Endothelial cell of umbilical vein (primary cell): ENCODE measurements around the gene CLDN6. TPM values are rescaled to one million over a fixed set of nuclear protein-coding genes. Genes with fewer than 3 reads are reported as not detected.

ENCODE experiments used
- BruUV-seq: library from RNA; stranded (reverse); fragments of 400-500 nt; replicated peaks from 2 replicates; lab custom pipeline; 2021; lab: Mats Ljungman, UMichigan
- CTCF ChIA-PET: fragments of 300-600, 350-600 bp; sonication (Branson Sonifier 250); formaldehyde crosslinking; loops from one replicate; lab custom pipeline; 2021; ENCODE audit warnings: antibody characterized with exemption, inconsistent platforms; lab: Charles Lee
- POLR2A ChIA-PET: fragments of 300-600, 350-600 bp; sonication (Branson Sonifier 250); formaldehyde crosslinking; loops from one replicate; lab custom pipeline; 2021; ENCODE audit warnings: antibody characterized with exemption, inconsistent platforms; lab: Charles Lee
- DNase-seq: peaks from one replicate; pipeline ENCODE4 v3.0.0-alpha.2; 2011; ENCODE audit warnings: low read depth, low spot score
- FAIRE-seq: peaks from 2 replicates; lab custom pipeline; 2011; peaks lifted over from hg19 to GRCh38; lab: Jason Lieb, UNC
- H2AFZ ChIP-seq: 2 replicates; pipeline ENCODE4 v1.6.0; 2012; ENCODE audit warnings: low read depth, low read length, control low read depth, inconsistent platforms
- H3K27ac ChIP-seq: 2 replicates; pipeline ENCODE4 v1.5.1; 2011; ENCODE audit warnings: low read depth, mild to moderate bottlenecking, control low read depth, low read length, moderate library complexity; ENCODE audit not compliant: insufficient read depth
- H3K27me3 ChIP-seq, 2 experiments: 2 replicates each; pipeline versions ENCODE4 v1.6.0 to v1.6.1; 2011; ENCODE audit warnings: low read length in 2 of 2, mixed read lengths in 1 of 2; ENCODE audit not compliant: control insufficient read depth in 2 of 2, insufficient read depth in 2 of 2
- H3K36me3 ChIP-seq, 2 experiments: 2 replicates in 1 of 2; 3 replicates in 1 of 2; pipeline ENCODE4 v1.5.1; 2011; ENCODE audit warnings: low read length in 2 of 2, mild to moderate bottlenecking in 1 of 2, moderate library complexity in 1 of 2; ENCODE audit not compliant: control insufficient read depth in 2 of 2, insufficient read depth in 2 of 2; ENCODE audit errors: extremely low read depth in 1 of 2
- H3K4me1 ChIP-seq: 3 replicates; pipeline ENCODE4 v1.5.1; 2011; ENCODE audit warnings: mild to moderate bottlenecking, low read length; ENCODE audit not compliant: control insufficient read depth, insufficient read depth; ENCODE audit errors: extremely low read depth
- H3K4me2 ChIP-seq: 2 replicates; pipeline ENCODE4 v1.6.1; 2011; ENCODE audit warnings: low read length, control low read depth, mixed read lengths; ENCODE audit not compliant: insufficient read depth
- H3K4me3 ChIP-seq, 3 experiments: fragments of 200-600 bp in 1 of 3; sonication (generic), shearing (Covaris generic) in 1 of 3; replicated peaks in 1 of 3; 2 replicates each; pipeline ENCODE4 v1.5.1; 2011 to 2016; ENCODE audit warnings: control low read depth in 3 of 3, low read length in 3 of 3, mild to moderate bottlenecking in 2 of 3, inconsistent platforms in 1 of 3, low read depth in 1 of 3, moderate library complexity in 1 of 3; ENCODE audit not compliant: insufficient read depth in 1 of 3
- H3K79me2 ChIP-seq: 2 replicates; pipeline ENCODE4 v1.6.0; 2012; ENCODE audit warnings: low read length, inconsistent platforms; ENCODE audit not compliant: control insufficient read depth, insufficient read depth
- H3K9ac ChIP-seq: replicated peaks from 2 replicates; pipeline ENCODE3; 2011; ENCODE audit warnings: low read length, control low read depth; ENCODE audit not compliant: insufficient read depth; ENCODE audit errors: extremely low read depth
- H3K9me1 ChIP-seq: replicated peaks from 3 replicates; pipeline ENCODE4 v1.6.0; 2011; ENCODE audit warnings: mild to moderate bottlenecking, low read length; ENCODE audit not compliant: control insufficient read depth, insufficient read depth; ENCODE audit errors: extremely low read depth
- H3K9me3 ChIP-seq: replicated peaks from 2 replicates; pipeline ENCODE4 v1.5.1; 2012; ENCODE audit warnings: low read length, inconsistent platforms; ENCODE audit not compliant: control insufficient read depth, insufficient read depth
- H4K20me1 ChIP-seq: replicated peaks from 2 replicates; pipeline ENCODE3; 2011; ENCODE audit warnings: mild to moderate bottlenecking, low read length; ENCODE audit not compliant: control insufficient read depth, insufficient read depth; ENCODE audit errors: extremely low read depth
- EZH2 ChIP-seq: IDR thresholded peaks from 2 replicates; pipeline ENCODE4 v1.6.1; 2012; ENCODE audit warnings: borderline replicate concordance, low read depth, mild to moderate bottlenecking, moderate library complexity, low read length, inconsistent platforms; ENCODE audit not compliant: severe bottlenecking
- FOS ChIP-seq: IDR thresholded peaks from 2 replicates; pipeline ENCODE4 v1.6.1; 2011; ENCODE audit warnings: mild to moderate bottlenecking, low read length, moderate library complexity, borderline replicate concordance; ENCODE audit not compliant: insufficient read depth
- GATA2 ChIP-seq: IDR thresholded peaks from 2 replicates; pipeline ENCODE4 v1.7.0; 2011; ENCODE audit warnings: low read depth, mild to moderate bottlenecking, moderate library complexity, mixed read lengths, low read length; ENCODE audit not compliant: insufficient read length, insufficient read depth
- JUN ChIP-seq: IDR thresholded peaks from 2 replicates; pipeline ENCODE4 v1.6.1; 2011; ENCODE audit warnings: borderline replicate concordance, low read depth; ENCODE audit not compliant: insufficient read length, insufficient read depth
- MYC ChIP-seq: IDR thresholded peaks from one replicate; pipeline ENCODE4 v1.6.1; 2011; ENCODE audit warnings: mild to moderate bottlenecking, low read depth, low read length
- POLR2A ChIP-seq: IDR thresholded peaks from 2 replicates; pipeline ENCODE4 v1.6.1; 2012; ENCODE audit warnings: low read depth, mild to moderate bottlenecking, control low read depth, low read length
- POLR2AphosphoS5 ChIP-seq: IDR thresholded peaks from 2 replicates; pipeline ENCODE4 v1.6.1; 2012; ENCODE audit warnings: low read depth, mild to moderate bottlenecking, control low read depth, low read length, moderate library complexity; ENCODE audit not compliant: insufficient read depth
- dilution Hi-C: fragments of 300-500 bp; cut with MboI; formaldehyde crosslinking; loops from one replicate; pipeline ENCODE4 v1.15.0; 2019; ENCODE audit warnings: low sequenced_read_pairs; ENCODE audit not compliant: extremely low pct_ligation_motif_present
- intact Hi-C: fragments of 100-400 bp; cut with micrococcal nuclease; formaldehyde crosslinking; loops from one replicate; pipeline ENCODE4 v1.10.0; 2022
- polyA plus RNA-seq, 4 experiments: library from polyadenylated mRNA; depleted of rRNA in 3 of 4; stranded (reverse) in 3 of 4; unstranded in 1 of 4; fragments of >200 nt; gene quantifications; 2 replicates each; pipeline versions ENCODE4 v1.2.1 to v1.2.3, GENCODE V29; 2011 to 2012; ENCODE audit warnings: missing spikeins in 1 of 4
- total RNA-seq: library from RNA; stranded (reverse); gene quantifications from 2 replicates; pipeline ENCODE4 v1.2.3, GENCODE V29; 2021
- TF ChIP-seq, protein P1 (sequence below): IDR thresholded peaks from 2 replicates; pipeline ENCODE4 v1.6.1; 2011; ENCODE audit not compliant: insufficient read depth, insufficient read length
- TF ChIP-seq, protein P2 (sequence below), 2 donors: IDR thresholded peaks; 1 replicate in 1 of 2; 2 replicates in 1 of 2; pipeline ENCODE4 v1.5.1; 2011; ENCODE audit warnings: low read length in 2 of 2, mild to moderate bottlenecking in 2 of 2, moderate library complexity in 2 of 2, control low read depth in 1 of 2, inconsistent platforms in 1 of 2, low read depth in 1 of 2; ENCODE audit not compliant: insufficient read depth in 1 of 2; ENCODE audit errors: extremely low read depth in 1 of 2

Gene CLDN6
- total and polyA plus RNA-seq, 2 donors (not counting 3 experiments of a cell fraction or from before 2014, with no cell fraction given), result 0.28 TPM; not detected in 1

DNA sequence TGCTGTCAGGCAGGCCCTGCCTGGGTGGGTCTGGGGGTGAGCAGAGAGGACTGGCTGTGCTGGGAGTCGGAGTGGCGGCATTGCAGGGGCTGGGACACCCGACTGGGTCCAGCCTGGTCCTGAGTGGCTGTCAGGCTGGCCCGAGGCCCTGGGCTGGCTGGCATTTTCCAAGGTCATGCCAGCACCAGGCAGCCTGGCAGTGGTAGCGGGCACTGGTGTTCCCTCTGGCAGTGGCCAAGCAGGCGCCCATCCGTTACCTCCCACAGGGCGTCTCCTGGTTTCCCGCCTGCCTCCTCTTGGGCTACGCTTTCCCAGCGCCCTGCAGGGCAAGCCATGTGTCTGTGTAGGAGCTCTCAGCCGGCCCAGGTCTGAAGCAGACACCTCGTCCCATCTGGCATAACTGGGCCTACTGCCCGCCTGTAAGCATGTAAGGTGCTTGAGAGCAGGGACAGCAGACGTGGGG lies 32.1 kb downstream of the CLDN6 start:
- FAIRE-seq, result no peak

More for the DNA sequence above, 32.1 kb downstream of the CLDN6 start:
- CTCF ChIA-PET, result interaction anchor here (1.4 kb wide), 1 partner anchor 42 kb away, joined by 3 read pairs; no protein-coding TSS in a partner anchor
- Histone ChIP-seq H3K4me2 (no peak overlapping the region), H3K9me1 (no peaks in the 10 kb centered on the region), H2AFZ (no peak overlapping the region), H3K4me3 (no peak overlapping the region), H3K27ac (no peak overlapping the region), H4K20me1 (no peaks in the 10 kb centered on the region), H3K27me3 (peaks cover 0 to 5% of the 10 kb centered on the region in 2 experiments), H3K36me3 (no peaks in the 10 kb centered on the region), H3K9me3 (no peaks in the 10 kb centered on the region), H3K9ac (no peak overlapping the region), H3K4me1 (peaks cover 2% of the 10 kb centered on the region), H3K79me2 (no peaks in the 10 kb centered on the region)
- DNase-seq, result no peak
- BruUV-seq, result no TSS peak
- intact Hi-C loops, result no loop called here
- POLR2A ChIA-PET, result no interaction called here
- no peak for TF ChIP-seq GATA2
- no peak for TF ChIP-seq POLR2AphosphoS5
- no peak for TF ChIP-seq JUN
- TF ChIP-seq, protein P1, sequence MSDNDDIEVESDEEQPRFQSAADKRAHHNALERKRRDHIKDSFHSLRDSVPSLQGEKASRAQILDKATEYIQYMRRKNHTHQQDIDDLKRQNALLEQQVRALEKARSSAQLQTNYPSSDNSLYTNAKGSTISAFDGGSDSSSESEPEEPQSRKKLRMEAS, result no peak
- TF ChIP-seq FOS, result no peak
- TF ChIP-seq EZH2, result no peak
- TF ChIP-seq MYC, result no peak
- TF ChIP-seq, protein P2, sequence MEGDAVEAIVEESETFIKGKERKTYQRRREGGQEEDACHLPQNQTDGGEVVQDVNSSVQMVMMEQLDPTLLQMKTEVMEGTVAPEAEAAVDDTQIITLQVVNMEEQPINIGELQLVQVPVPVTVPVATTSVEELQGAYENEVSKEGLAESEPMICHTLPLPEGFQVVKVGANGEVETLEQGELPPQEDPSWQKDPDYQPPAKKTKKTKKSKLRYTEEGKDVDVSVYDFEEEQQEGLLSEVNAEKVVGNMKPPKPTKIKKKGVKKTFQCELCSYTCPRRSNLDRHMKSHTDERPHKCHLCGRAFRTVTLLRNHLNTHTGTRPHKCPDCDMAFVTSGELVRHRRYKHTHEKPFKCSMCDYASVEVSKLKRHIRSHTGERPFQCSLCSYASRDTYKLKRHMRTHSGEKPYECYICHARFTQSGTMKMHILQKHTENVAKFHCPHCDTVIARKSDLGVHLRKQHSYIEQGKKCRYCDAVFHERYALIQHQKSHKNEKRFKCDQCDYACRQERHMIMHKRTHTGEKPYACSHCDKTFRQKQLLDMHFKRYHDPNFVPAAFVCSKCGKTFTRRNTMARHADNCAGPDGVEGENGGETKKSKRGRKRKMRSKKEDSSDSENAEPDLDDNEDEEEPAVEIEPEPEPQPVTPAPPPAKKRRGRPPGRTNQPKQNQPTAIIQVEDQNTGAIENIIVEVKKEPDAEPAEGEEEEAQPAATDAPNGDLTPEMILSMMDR (IDR thresholded peaks at IDR 0.05; ENCODE audit: extremely low read depth in 1 of 2, insufficient read depth in 1 of 2, low read depth in 1 of 2, low read length in 2 of 2), result no peak
- no peak for TF ChIP-seq POLR2A
- dilution Hi-C loops, result no loop called here
